AG09319 (cell line): ENCODE measurements around the gene NCKAP1.
"Not testable (repeated sequence)": the region's sequence is repeated elsewhere in the genome, so short reads cannot be mapped to it uniquely, and the experiment has no call there.

ENCODE experiments used
- DNase-seq: peaks from one replicate; pipeline ENCODE4 v3.0.0-alpha.2; 2010; ENCODE audit warnings: low read depth; ENCODE audit errors: extremely low read depth
- CTCF ChIP-seq: IDR thresholded peaks from 2 replicates; pipeline ENCODE4 v1.5.1; 2011; ENCODE audit warnings: low read depth, mild to moderate bottlenecking, inconsistent platforms, low read length, moderate library complexity

Gene NCKAP1

GRCh38 chr2:182982941-182983340 lies 55.3 kb downstream of the NCKAP1 start:
- TF ChIP-seq CTCF: no peak
- DNase-seq: no peak

- not testable (repeated sequence) for DNase-seq
Observed at GRCh38 chr2:182981475-182981874, 56.8 kb downstream of the NCKAP1 start.

- no peak for DNase-seq
- no peak for TF ChIP-seq CTCF
Observed at GRCh38 chr2:182980652-182981051, 57.6 kb downstream of the NCKAP1 start.

GRCh38 chr2:182980115-182980514 lies 58.1 kb downstream of the NCKAP1 start:
- DNase-seq: peak; percentile 3
- peak; percentile 41 for TF ChIP-seq CTCF

GRCh38 chr2:182977463-182977862 lies 60.8 kb downstream of the NCKAP1 start:
- no peak for DNase-seq
- TF ChIP-seq CTCF: no peak

GRCh38 chr2:182973441-182974352 lies 64.6 kb downstream of the NCKAP1 start:
- DNase-seq: no peak
- no peak for TF ChIP-seq CTCF

- no peak for TF ChIP-seq CTCF
- DNase-seq: no peak
Observed at GRCh38 chr2:182972548-182972942, 65.7 kb downstream of the NCKAP1 start.
